ENCODE data around the gene ZBTB12. TPM values are rescaled to one million over a fixed set of nuclear protein-coding genes. Genes with fewer than 3 reads are reported as not detected.
"Not testable (repeated sequence)": the region's sequence is repeated elsewhere in the genome, so short reads cannot be mapped to it uniquely, and the experiment has no call there.

ZBTB12 gene
- total RNA-seq, 1 experiment from 2014 or later, result 11.7 TPM

GRCh38 chr6:31870385-31870921 lies 31.4 kb downstream of the ZBTB12 start:
- TF ChIP-seq CTCF (IDR thresholded peaks at IDR 0.05; ENCODE audit: insufficient read depth in 1 of 2, low read depth in 1 of 2, low read length in 1 of 2, severe bottlenecking in 1 of 2, unreplicated experiment in 1 of 2), result no peak
- no peak overlapping the region for H3K4me3 ChIP-seq (ENCODE audit: low read depth, low read length)
- peaks cover 6% of the 10 kb centered on the region for H3K4me1 Mint-ChIP-seq (ENCODE audit: low read depth, unreplicated experiment)
- H3K9me3 ChIP-seq, result no peaks in the 10 kb centered on the region
- no peaks in the 10 kb centered on the region for H3K36me3 ChIP-seq (ENCODE audit: control insufficient read depth, insufficient read depth, low read length)
- no peak overlapping the region for H3K4me3 Mint-ChIP-seq (ENCODE audit: unreplicated experiment)
- ChIA-PET POLR2A (no interaction called here), CTCF (no interaction called here)
- H3K9me3 Mint-ChIP-seq (ENCODE audit: unreplicated experiment), result no peaks in the 10 kb centered on the region
- H3K4me1 ChIP-seq, result peaks cover 1% of the 10 kb centered on the region; the same call in 1 of the 2 replicates
- no peak for DNase-seq
- intact Hi-C loops (cut with micrococcal nuclease; ENCODE audit: unreplicated experiment), result no loop called here
- no peaks in the 10 kb centered on the region for H3K27me3 ChIP-seq (replicated peaks; ENCODE audit: control insufficient read depth, insufficient read depth, low read length)
- BruUV-seq (replicated peaks), result no TSS peak
- H3K27me3 Mint-ChIP-seq (ENCODE audit: insufficient read depth, unreplicated experiment), result no peaks in the 10 kb centered on the region
- H3K36me3 Mint-ChIP-seq (ENCODE audit: insufficient read depth, unreplicated experiment), result peaks cover 6% of the 10 kb centered on the region
- H3K27ac Mint-ChIP-seq (ENCODE audit: unreplicated experiment), result no peak overlapping the region

- CTCF ChIA-PET, result no interaction called here
- Mint-ChIP-seq H3K9me3 (ENCODE audit: unreplicated experiment) (no peaks in the 10 kb centered on the region), H3K36me3 (ENCODE audit: insufficient read depth, unreplicated experiment) (peaks cover 9% of the 10 kb centered on the region), H3K27ac (ENCODE audit: unreplicated experiment) (no peak overlapping the region), H3K4me3 (ENCODE audit: unreplicated experiment) (no peak overlapping the region), H3K4me1 (ENCODE audit: low read depth, unreplicated experiment) (peaks cover 6% of the 10 kb centered on the region), H3K27me3 (ENCODE audit: insufficient read depth, unreplicated experiment) (no peaks in the 10 kb centered on the region)
- no peak for TF ChIP-seq CTCF (IDR thresholded peaks at IDR 0.05; ENCODE audit: insufficient read depth in 1 of 2, low read depth in 1 of 2, low read length in 1 of 2, severe bottlenecking in 1 of 2, unreplicated experiment in 1 of 2)
- no peak overlapping the region for H3K4me3 ChIP-seq (ENCODE audit: low read depth, low read length)
- POLR2A ChIA-PET, result no interaction called here
- H3K36me3 ChIP-seq (ENCODE audit: control insufficient read depth, insufficient read depth, low read length), result no peaks in the 10 kb centered on the region
- peaks cover 8% of the 10 kb centered on the region for H3K4me1 ChIP-seq
- DNase-seq, result no peak
- BruUV-seq (replicated peaks), result no TSS peak
- H3K9me3 ChIP-seq, result no peaks in the 10 kb centered on the region
- intact Hi-C loops (cut with micrococcal nuclease; ENCODE audit: unreplicated experiment), result no loop called here
- no peaks in the 10 kb centered on the region for H3K27me3 ChIP-seq (replicated peaks; ENCODE audit: control insufficient read depth, insufficient read depth, low read length)
Observed at GRCh38 chr6:31869343-31869742, 32.5 kb downstream of the ZBTB12 start.

- H3K4me3 Mint-ChIP-seq (ENCODE audit: unreplicated experiment); H3K9me3 Mint-ChIP-seq (ENCODE audit: unreplicated experiment); POLR2A ChIA-PET; CTCF ChIA-PET; BruUV-seq (replicated peaks); H3K27me3 ChIP-seq (replicated peaks; ENCODE audit: control insufficient read depth, insufficient read depth, low read length); DNase-seq; H3K9me3 ChIP-seq; H3K4me1 Mint-ChIP-seq (ENCODE audit: low read depth, unreplicated experiment); H3K36me3 ChIP-seq (ENCODE audit: control insufficient read depth, insufficient read depth, low read length); H3K4me3 ChIP-seq (ENCODE audit: low read depth, low read length); H3K27ac Mint-ChIP-seq (ENCODE audit: unreplicated experiment); H3K27me3 Mint-ChIP-seq (ENCODE audit: insufficient read depth, unreplicated experiment); H3K4me1 ChIP-seq; intact Hi-C loops (cut with micrococcal nuclease; ENCODE audit: unreplicated experiment): not testable (repeated sequence)
- H3K36me3 Mint-ChIP-seq (ENCODE audit: insufficient read depth, unreplicated experiment), result peaks cover 13% of the 10 kb centered on the region
Observed at GRCh38 chr6:31868658-31868971, 33.3 kb downstream of the ZBTB12 start.
